ENCODE data around the gene NFATC1.
A peak's percentile ranks its signal among the peaks of the same experiment; 100 is the strongest.

The NFATC1 gene

GRCh38 chr18:79555885-79556284, 160.2 kb downstream of the NFATC1 start:
- DNase-seq (ENCODE audit: low read depth): no peak

- DNase-seq (ENCODE audit: low read depth): no peak
Observed at GRCh38 chr18:79556829-79557585, 161.3 kb downstream of the NFATC1 start.

GRCh38 chr18:79558196-79558932, 162.6 kb downstream of the NFATC1 start:
- DNase-seq (ENCODE audit: low read depth): no peak

GRCh38 chr18:79558933-79559416, 163.2 kb downstream of the NFATC1 start:
- DNase-seq (ENCODE audit: low read depth): no peak

GRCh38 chr18:79559436-79559835, 163.7 kb downstream of the NFATC1 start:
- DNase-seq (ENCODE audit: low read depth): no peak

- no peak for DNase-seq (ENCODE audit: low read depth)
Observed at GRCh38 chr18:79560042-79560860, 164.5 kb downstream of the NFATC1 start.

GRCh38 chr18:79560861-79561210, 165.1 kb downstream of the NFATC1 start:
- no peak for DNase-seq (ENCODE audit: low read depth)

- DNase-seq (ENCODE audit: low read depth): no peak
Observed at GRCh38 chr18:79563949-79564348, 168.2 kb downstream of the NFATC1 start.

GRCh38 chr18:79564441-79564840, 168.7 kb downstream of the NFATC1 start:
- DNase-seq (ENCODE audit: low read depth): no peak

- no peak for DNase-seq (ENCODE audit: low read depth)
Observed at GRCh38 chr18:79566771-79567431, 171.2 kb downstream of the NFATC1 start.

- DNase-seq (ENCODE audit: low read depth): peak; percentile 78
Observed at GRCh38 chr18:79567481-79568147, 171.9 kb downstream of the NFATC1 start.

GRCh38 chr18:79568543-79569205, 172.9 kb downstream of the NFATC1 start:
- DNase-seq (ENCODE audit: low read depth): no peak

- DNase-seq (ENCODE audit: low read depth): no peak
Observed at GRCh38 chr18:79569720-79570119, 174.0 kb downstream of the NFATC1 start.

GRCh38 chr18:79570266-79571201, 174.8 kb downstream of the NFATC1 start:
- DNase-seq (ENCODE audit: low read depth): no peak

GRCh38 chr18:79571211-79572092, 175.7 kb downstream of the NFATC1 start:
- no peak for DNase-seq (ENCODE audit: low read depth)

GRCh38 chr18:79572093-79572780, 176.5 kb downstream of the NFATC1 start:
- no peak for DNase-seq (ENCODE audit: low read depth)

- DNase-seq (ENCODE audit: low read depth): no peak
Observed at GRCh38 chr18:79572848-79573451, 177.2 kb downstream of the NFATC1 start.
